Measurements from ENCODE around the gene MYLK2.

Gene MYLK2

GRCh38 chr20:31853481-31853880 is 34.3 kb downstream of the MYLK2 start:
- no peaks in the 10 kb centered on the region for H3K9me3 ChIP-seq
- no peaks in the 10 kb centered on the region for H3K4me1 ChIP-seq (ENCODE audit: control insufficient read depth in 1 of 2, insufficient read depth in 1 of 2, low read depth in 1 of 2, low read length in 1 of 2)
- H3K36me3 ChIP-seq: no peaks in the 10 kb centered on the region
- H3K4me3 ChIP-seq (ENCODE audit: low read depth in 1 of 2, low read length in 1 of 2): no peak overlapping the region
- H3K27ac ChIP-seq: no peak overlapping the region
- no peak for TF ChIP-seq CTCF (IDR thresholded peaks at IDR 0.05)
- peaks cover 53% of the 10 kb centered on the region for H3K27me3 ChIP-seq

- no peaks in the 10 kb centered on the region for H3K36me3 ChIP-seq
- H3K27me3 ChIP-seq: peaks cover 54% of the 10 kb centered on the region
- no peak overlapping the region for H3K27ac ChIP-seq
- H3K4me3 ChIP-seq (ENCODE audit: low read depth in 1 of 2, low read length in 1 of 2): no peak overlapping the region
- peaks cover 4 to 7% of the 10 kb centered on the region in 2 experiments for H3K4me1 ChIP-seq (ENCODE audit: control insufficient read depth in 1 of 2, insufficient read depth in 1 of 2, low read depth in 1 of 2, low read length in 1 of 2)
- TF ChIP-seq CTCF (IDR thresholded peaks at IDR 0.05): no peak
- no peaks in the 10 kb centered on the region for H3K9me3 ChIP-seq
Measured at GRCh38 chr20:31856516-31856915, 37.4 kb downstream of the MYLK2 start.

- Histone ChIP-seq H3K36me3 (no peaks in the 10 kb centered on the region), H3K27ac (no peak overlapping the region), H3K4me1 (ENCODE audit: control insufficient read depth in 1 of 2, insufficient read depth in 1 of 2, low read depth in 1 of 2, low read length in 1 of 2) (peaks cover 4 to 10% of the 10 kb centered on the region in 2 experiments), H3K27me3 (peaks cover 64% of the 10 kb centered on the region), H3K9me3 (no peaks in the 10 kb centered on the region), H3K4me3 (ENCODE audit: low read depth in 1 of 2, low read length in 1 of 2) (no peak overlapping the region)
- TF ChIP-seq CTCF (IDR thresholded peaks at IDR 0.05): no peak
Measured at GRCh38 chr20:31857861-31858759, 39.0 kb downstream of the MYLK2 start.

GRCh38 chr20:31858760-31859083 is 39.6 kb downstream of the MYLK2 start:
- no peak overlapping the region for H3K4me3 ChIP-seq (ENCODE audit: low read depth in 1 of 2, low read length in 1 of 2)
- TF ChIP-seq CTCF (IDR thresholded peaks at IDR 0.05): no peak
- no peaks in the 10 kb centered on the region for H3K9me3 ChIP-seq
- H3K4me1 ChIP-seq (ENCODE audit: control insufficient read depth in 1 of 2, insufficient read depth in 1 of 2, low read depth in 1 of 2, low read length in 1 of 2): peaks cover 4 to 10% of the 10 kb centered on the region in 2 experiments
- H3K27me3 ChIP-seq: peaks cover 68% of the 10 kb centered on the region
- H3K27ac ChIP-seq: no peak overlapping the region
- no peaks in the 10 kb centered on the region for H3K36me3 ChIP-seq

GRCh38 chr20:31859266-31859997 is 40.3 kb downstream of the MYLK2 start:
- no peaks in the 10 kb centered on the region for H3K36me3 ChIP-seq
- H3K27ac ChIP-seq: no peak overlapping the region
- H3K4me3 ChIP-seq (ENCODE audit: low read depth in 1 of 2, low read length in 1 of 2): no peak overlapping the region
- H3K9me3 ChIP-seq: no peaks in the 10 kb centered on the region
- peaks cover 4 to 10% of the 10 kb centered on the region in 2 experiments for H3K4me1 ChIP-seq (ENCODE audit: control insufficient read depth in 1 of 2, insufficient read depth in 1 of 2, low read depth in 1 of 2, low read length in 1 of 2)
- TF ChIP-seq CTCF (IDR thresholded peaks at IDR 0.05): no peak
- peaks cover 65% of the 10 kb centered on the region for H3K27me3 ChIP-seq

Measured in neutrophil (primary cell).